ENCODE measurements around the gene ATAD3C.

DNA sequence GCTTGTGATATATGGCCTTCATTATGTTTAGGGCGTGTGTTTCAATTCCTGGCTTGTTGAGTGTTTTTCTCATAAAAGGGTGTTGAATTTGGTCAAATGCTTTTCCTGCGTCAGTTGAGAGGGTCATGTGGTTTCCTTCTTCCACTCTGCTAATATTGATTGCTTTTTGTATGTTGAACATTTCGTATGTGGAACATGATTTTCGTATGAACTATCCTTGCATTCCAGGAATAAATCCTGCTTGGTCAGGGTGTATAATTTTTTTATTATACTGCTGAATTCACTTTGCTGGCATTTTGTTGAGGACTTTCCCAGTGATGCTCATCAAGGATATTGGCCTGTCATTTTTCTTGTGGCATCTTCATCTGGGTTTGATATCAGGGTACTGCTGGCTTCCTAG lies 57.8 kb downstream of the ATAD3C start:
- TF ChIP-seq, protein P1, sequence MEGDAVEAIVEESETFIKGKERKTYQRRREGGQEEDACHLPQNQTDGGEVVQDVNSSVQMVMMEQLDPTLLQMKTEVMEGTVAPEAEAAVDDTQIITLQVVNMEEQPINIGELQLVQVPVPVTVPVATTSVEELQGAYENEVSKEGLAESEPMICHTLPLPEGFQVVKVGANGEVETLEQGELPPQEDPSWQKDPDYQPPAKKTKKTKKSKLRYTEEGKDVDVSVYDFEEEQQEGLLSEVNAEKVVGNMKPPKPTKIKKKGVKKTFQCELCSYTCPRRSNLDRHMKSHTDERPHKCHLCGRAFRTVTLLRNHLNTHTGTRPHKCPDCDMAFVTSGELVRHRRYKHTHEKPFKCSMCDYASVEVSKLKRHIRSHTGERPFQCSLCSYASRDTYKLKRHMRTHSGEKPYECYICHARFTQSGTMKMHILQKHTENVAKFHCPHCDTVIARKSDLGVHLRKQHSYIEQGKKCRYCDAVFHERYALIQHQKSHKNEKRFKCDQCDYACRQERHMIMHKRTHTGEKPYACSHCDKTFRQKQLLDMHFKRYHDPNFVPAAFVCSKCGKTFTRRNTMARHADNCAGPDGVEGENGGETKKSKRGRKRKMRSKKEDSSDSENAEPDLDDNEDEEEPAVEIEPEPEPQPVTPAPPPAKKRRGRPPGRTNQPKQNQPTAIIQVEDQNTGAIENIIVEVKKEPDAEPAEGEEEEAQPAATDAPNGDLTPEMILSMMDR (optimal IDR thresholded peaks at IDR 0.05 in 1 of 3, IDR thresholded peaks at IDR 0.05 in 1 of 3, conservative IDR thresholded peaks at IDR 0.05 in 1 of 3; ENCODE audit: extremely low read depth in 1 of 3, insufficient read depth in 2 of 3, low read length in 3 of 3), result no peak
- no peak for TF ChIP-seq EZH2 (IDR thresholded peaks at IDR 0.05; ENCODE audit: low read length)
